OCI-LY1 (cell line): Measurements from ENCODE around the gene PDZRN4.

Experiments used
- H2AFZ ChIP-seq: fragments of 200-600 bp; sonication (generic), shearing (Covaris generic); 2 replicates; pipeline ENCODE4 v1.6.0; 2014; ENCODE audit warnings: antibody characterized with exemption, mild to moderate bottlenecking, low read length
- H3F3A ChIP-seq: fragments of 200-600 bp; sonication (generic), shearing (Covaris generic); 2 replicates; pipeline ENCODE4 v1.6.0; 2014; ENCODE audit warnings: mild to moderate bottlenecking, antibody characterized with exemption, low read length, moderate library complexity; ENCODE audit not compliant: insufficient read depth
- H3K27ac ChIP-seq: fragments of 200-600 bp; sonication (generic); 2 replicates; pipeline ENCODE4 v1.5.1; 2014; ENCODE audit warnings: low read length, mixed run types, mild to moderate bottlenecking, low read depth; ENCODE audit not compliant: poor library complexity, severe bottlenecking
- H3K27me3 ChIP-seq: fragments of 200-600 bp; sonication (generic); 2 replicates; pipeline ENCODE4 v1.6.0; 2014; ENCODE audit warnings: antibody characterized with exemption, mild to moderate bottlenecking, low read length, moderate library complexity; ENCODE audit not compliant: insufficient read depth
- H3K36me3 ChIP-seq: fragments of 200-600 bp; sonication (generic); 2 replicates; pipeline ENCODE4 v1.6.1; 2014; ENCODE audit warnings: mild to moderate bottlenecking, antibody characterized with exemption, low read length, moderate library complexity, mixed read lengths; ENCODE audit not compliant: insufficient read depth
- H3K4me1 ChIP-seq: fragments of 200-600 bp; sonication (generic); 2 replicates; pipeline ENCODE4 v1.5.1; 2014; ENCODE audit warnings: mild to moderate bottlenecking, low read length, moderate library complexity; ENCODE audit not compliant: insufficient read depth, severe bottlenecking
- H3K4me2 ChIP-seq: fragments of 200-600 bp; sonication (generic), shearing (Covaris generic); 2 replicates; pipeline ENCODE4 v1.6.1; 2014; ENCODE audit warnings: low read length
- H3K4me3 ChIP-seq: fragments of 200-600 bp; sonication (generic); 2 replicates; pipeline ENCODE4 v1.5.1; 2014; ENCODE audit warnings: low read length, low read depth, mild to moderate bottlenecking, mixed read lengths; ENCODE audit not compliant: poor library complexity, severe bottlenecking
- H3K79me2 ChIP-seq: fragments of 200-600 bp; shearing (Covaris generic); 2 replicates; pipeline ENCODE4 v1.6.1; 2016; ENCODE audit warnings: mixed run types, low read length, mixed read lengths; ENCODE audit not compliant: insufficient read depth
- H3K9ac ChIP-seq: fragments of 200-600 bp; sonication (generic), shearing (Covaris generic); 2 replicates; pipeline ENCODE4 v1.6.1; 2014; ENCODE audit warnings: mild to moderate bottlenecking, low read length, mixed read lengths
- H3K9me2 ChIP-seq: fragments of 200-600 bp; sonication (generic), shearing (Covaris generic); 2 replicates; pipeline ENCODE4 v1.6.1; 2014; ENCODE audit warnings: low read depth, mild to moderate bottlenecking, low read length, mixed read lengths
- H3K9me3 ChIP-seq: fragments of 200-600 bp; shearing (Covaris generic); 2 replicates; pipeline ENCODE4 v1.6.1; 2014; ENCODE audit warnings: low read length, mixed read lengths
- H4K20me1 ChIP-seq: fragments of 200-600 bp; sonication (generic), shearing (Covaris generic); 2 replicates; pipeline ENCODE4 v1.6.0; 2016; ENCODE audit warnings: mild to moderate bottlenecking, low read length; ENCODE audit not compliant: insufficient read depth
- CTCF ChIP-seq: fragments of 200-600 bp; sonication (generic), shearing (Covaris generic); IDR thresholded peaks from 2 replicates; pipeline ENCODE4 v1.5.1; 2017; ENCODE audit warnings: mild to moderate bottlenecking, antibody characterized with exemption, low read length, moderate library complexity, mixed read lengths
- EZH2 ChIP-seq: fragments of 200-600 bp; sonication (generic), shearing (Covaris generic); IDR thresholded peaks from 2 replicates; pipeline ENCODE4 v1.8.0; 2017; ENCODE audit warnings: borderline replicate concordance, mixed run types, mild to moderate bottlenecking, antibody characterized with exemption, low read length, moderate library complexity, mixed read lengths

Gene PDZRN4

GRCh38 chr12:41223600-41223999 lies 35.5 kb downstream of the PDZRN4 start:
- Histone ChIP-seq H3K9me2 (no peaks in the 10 kb centered on the region), H3K4me1 (no peaks in the 10 kb centered on the region), H3K79me2 (no peaks in the 10 kb centered on the region), H3K9ac (no peak overlapping the region), H3K27me3 (no peaks in the 10 kb centered on the region), H3F3A (no peaks in the 10 kb centered on the region), H3K27ac (no peak overlapping the region), H3K36me3 (no peaks in the 10 kb centered on the region), H4K20me1 (no peaks in the 10 kb centered on the region), H3K4me3 (no peak overlapping the region), H3K9me3 (no peaks in the 10 kb centered on the region), H3K4me2 (no peak overlapping the region), H2AFZ (no peak overlapping the region)
- TF ChIP-seq EZH2 = no peak

- Histone ChIP-seq H3K4me2 (no peak overlapping the region), H3K36me3 (no peaks in the 10 kb centered on the region), H2AFZ (no peak overlapping the region), H3K9ac (no peak overlapping the region), H3K9me3 (no peaks in the 10 kb centered on the region), H3K4me3 (no peak overlapping the region), H3F3A (no peaks in the 10 kb centered on the region), H4K20me1 (no peaks in the 10 kb centered on the region), H3K9me2 (no peaks in the 10 kb centered on the region), H3K27me3 (no peaks in the 10 kb centered on the region), H3K79me2 (no peaks in the 10 kb centered on the region), H3K27ac (no peak overlapping the region), H3K4me1 (no peaks in the 10 kb centered on the region)
- TF ChIP-seq EZH2 (no peak), CTCF (no peak)
These were observed 35.9 kb downstream of the PDZRN4 start for GRCh38 chr12:41224066-41224465.

- Histone ChIP-seq H4K20me1 (no peaks in the 10 kb centered on the region), H3K4me3 (no peak overlapping the region), H3K36me3 (no peaks in the 10 kb centered on the region), H3K27ac (no peak overlapping the region), H3K4me2 (no peak overlapping the region), H3K9ac (no peak overlapping the region), H3K9me2 (no peaks in the 10 kb centered on the region), H3F3A (no peaks in the 10 kb centered on the region), H3K4me1 (no peaks in the 10 kb centered on the region), H3K79me2 (no peaks in the 10 kb centered on the region), H3K9me3 (no peaks in the 10 kb centered on the region), H3K27me3 (no peaks in the 10 kb centered on the region), H2AFZ (no peak overlapping the region)
- no peak for TF ChIP-seq EZH2
These were observed 37.1 kb downstream of the PDZRN4 start for GRCh38 chr12:41225179-41225578.

- TF ChIP-seq CTCF = no peak
- TF ChIP-seq EZH2 = no peak
- Histone ChIP-seq H3K79me2 (no peaks in the 10 kb centered on the region), H3K4me2 (no peak overlapping the region), H3K27ac (no peak overlapping the region), H2AFZ (no peak overlapping the region), H3K27me3 (no peaks in the 10 kb centered on the region), H3K36me3 (no peaks in the 10 kb centered on the region), H3K4me3 (no peak overlapping the region), H3K9ac (no peak overlapping the region), H3K9me3 (no peaks in the 10 kb centered on the region), H3K9me2 (no peaks in the 10 kb centered on the region), H3K4me1 (no peaks in the 10 kb centered on the region), H4K20me1 (no peaks in the 10 kb centered on the region), H3F3A (no peaks in the 10 kb centered on the region)
These were observed 40.1 kb downstream of the PDZRN4 start for GRCh38 chr12:41228066-41228820.
